Astrocyte (in vitro differentiated cells and primary cell): ENCODE measurements around the gene AQP12B. TPM values are rescaled to one million over a fixed set of nuclear protein-coding genes. Genes with fewer than 3 reads are reported as not detected.

ENCODE experiments used
- DNase-seq: peaks from one replicate; pipeline ENCODE4 v3.0.0-alpha.2; 2010; ENCODE audit warnings: low read depth
- FAIRE-seq: peaks from 2 replicates; lab custom pipeline; 2011; peaks lifted over from hg19 to GRCh38; lab: Jason Lieb, UNC
- H2AFZ ChIP-seq: 2 replicates; pipeline ENCODE4 v1.6.0; 2012; ENCODE audit warnings: low read depth, low read length, inconsistent platforms
- H3K27ac ChIP-seq: 2 replicates; pipeline ENCODE4 v1.5.1; 2011; ENCODE audit warnings: low read depth, low read length, inconsistent platforms
- H3K27me3 ChIP-seq: 2 replicates; pipeline ENCODE4 v1.6.0; 2011; ENCODE audit warnings: low read length, inconsistent platforms; ENCODE audit not compliant: insufficient read depth
- H3K36me3 ChIP-seq: 2 replicates; pipeline ENCODE4 v1.5.1; 2011; ENCODE audit warnings: low read length, inconsistent platforms; ENCODE audit not compliant: insufficient read depth
- H3K4me1 ChIP-seq: 2 replicates; pipeline ENCODE4 v1.5.1; 2011; ENCODE audit warnings: low read length, inconsistent platforms; ENCODE audit not compliant: insufficient read depth
- H3K4me2 ChIP-seq: 2 replicates; pipeline ENCODE4 v1.6.0; 2012; ENCODE audit warnings: low read length, inconsistent platforms
- H3K4me3 ChIP-seq: 2 replicates; pipeline ENCODE4 v1.5.1; 2011; ENCODE audit warnings: low read depth, mild to moderate bottlenecking, low read length, inconsistent platforms; ENCODE audit not compliant: insufficient read depth
- H3K79me2 ChIP-seq: 2 replicates; pipeline ENCODE4 v1.6.0; 2012; ENCODE audit warnings: mild to moderate bottlenecking, low read length, inconsistent platforms; ENCODE audit not compliant: insufficient read depth
- H3K9ac ChIP-seq: 2 replicates; pipeline ENCODE4 v1.6.0; 2012; ENCODE audit warnings: mild to moderate bottlenecking, low read length, inconsistent platforms
- H3K9me3 ChIP-seq: 2 replicates; pipeline ENCODE4 v1.5.1; 2012; ENCODE audit warnings: low read depth, mild to moderate bottlenecking, low read length, inconsistent platforms; ENCODE audit not compliant: insufficient read depth
- H4K20me1 ChIP-seq: 2 replicates; pipeline ENCODE4 v1.6.0; 2012; ENCODE audit warnings: low read length, inconsistent platforms; ENCODE audit not compliant: insufficient read depth
- H3K27ac Mint-ChIP-seq: one replicate; pipeline ENCODE4 v1.8.0; 2021; ENCODE audit warnings: mild to moderate bottlenecking, mixed read lengths; ENCODE audit not compliant: unreplicated experiment
- H3K27me3 Mint-ChIP-seq: one replicate; pipeline ENCODE4 v1.8.0; 2021; ENCODE audit warnings: low read depth, mixed read lengths; ENCODE audit not compliant: unreplicated experiment
- H3K36me3 Mint-ChIP-seq: one replicate; pipeline ENCODE4 v1.8.0; 2021; ENCODE audit warnings: low read depth, mixed read lengths; ENCODE audit not compliant: unreplicated experiment
- H3K4me1 Mint-ChIP-seq: one replicate; pipeline ENCODE4 v1.8.0; 2021; ENCODE audit warnings: low read depth, mixed read lengths; ENCODE audit not compliant: unreplicated experiment
- H3K4me3 Mint-ChIP-seq: one replicate; pipeline ENCODE4 v1.8.0; 2021; ENCODE audit warnings: mild to moderate bottlenecking, moderate library complexity, mixed read lengths; ENCODE audit not compliant: unreplicated experiment
- H3K9me3 Mint-ChIP-seq: one replicate; pipeline ENCODE4 v1.8.0; 2021; ENCODE audit warnings: mild to moderate bottlenecking, mixed read lengths; ENCODE audit not compliant: unreplicated experiment
- CTCF ChIP-seq: IDR thresholded peaks from 2 replicates; pipeline ENCODE4 v1.5.1; 2011; ENCODE audit warnings: low read depth, mild to moderate bottlenecking, inconsistent platforms, low read length, moderate library complexity; ENCODE audit not compliant: insufficient read depth
- EZH2 ChIP-seq: IDR thresholded peaks from 2 replicates; pipeline ENCODE4 v1.6.1; 2012; ENCODE audit warnings: mild to moderate bottlenecking, low read length, inconsistent platforms; ENCODE audit not compliant: insufficient read depth
- total RNA-seq: library from RNA; stranded (reverse); gene quantifications from 2 replicates; pipeline ENCODE4 v1.2.1, GENCODE V29; 2021

AQP12B gene
- total RNA-seq, 1 donor from 2014 or later: not detected

GRCh38 chr2:240718896-240719490 lies 36.3 kb upstream of the AQP12B start:
- no peaks in the 10 kb centered on the region for H3K4me1 Mint-ChIP-seq
- peaks cover 3% of the 10 kb centered on the region for H3K36me3 Mint-ChIP-seq

GRCh38 chr2:240717681-240718581 lies 35.2 kb upstream of the AQP12B start:
- DNase-seq (no peak), FAIRE-seq (no peak)
- no peak overlapping the region for H3K4me3 ChIP-seq
- H3K4me3 Mint-ChIP-seq: no peak overlapping the region
- no peaks in the 10 kb centered on the region for H3K9me3 Mint-ChIP-seq
- H3K36me3 Mint-ChIP-seq: peaks cover 3% of the 10 kb centered on the region
- no peaks in the 10 kb centered on the region for H3K4me1 ChIP-seq
- H3K4me1 Mint-ChIP-seq: no peaks in the 10 kb centered on the region
- no peak overlapping the region for H3K27ac ChIP-seq
- no peak overlapping the region for H2AFZ ChIP-seq
- H3K27me3 ChIP-seq: no peaks in the 10 kb centered on the region
- H4K20me1 ChIP-seq: no peaks in the 10 kb centered on the region
- TF ChIP-seq EZH2 (no peak), CTCF (no peak)
- H3K36me3 ChIP-seq: no peaks in the 10 kb centered on the region
- no peaks in the 10 kb centered on the region for H3K79me2 ChIP-seq
- no peak overlapping the region for H3K9ac ChIP-seq
- no peak overlapping the region for H3K4me2 ChIP-seq
- no peak overlapping the region for H3K27ac Mint-ChIP-seq
- no peaks in the 10 kb centered on the region for H3K9me3 ChIP-seq
- H3K27me3 Mint-ChIP-seq: peaks cover 20% of the 10 kb centered on the region

More at GRCh38 chr2:240718896-240719490, 36.3 kb upstream of the AQP12B start:
- DNase-seq (no peak), FAIRE-seq (no peak)
- Mint-ChIP-seq H3K27ac (no peak overlapping the region), H3K27me3 (peaks cover 17% of the 10 kb centered on the region), H3K9me3 (no peaks in the 10 kb centered on the region), H3K4me3 (no peak overlapping the region)
- H3K9ac ChIP-seq: no peak overlapping the region
- no peaks in the 10 kb centered on the region for H3K27me3 ChIP-seq
- H3K4me1 ChIP-seq: no peaks in the 10 kb centered on the region
- no peaks in the 10 kb centered on the region for H3K36me3 ChIP-seq
- no peak overlapping the region for H3K27ac ChIP-seq
- H4K20me1 ChIP-seq: no peaks in the 10 kb centered on the region
- H3K4me2 ChIP-seq: no peak overlapping the region
- no peak overlapping the region for H2AFZ ChIP-seq
- TF ChIP-seq EZH2 (no peak), CTCF (no peak)
- no peaks in the 10 kb centered on the region for H3K9me3 ChIP-seq
- H3K4me3 ChIP-seq: no peak overlapping the region
- no peaks in the 10 kb centered on the region for H3K79me2 ChIP-seq
